GM23338 (cell line): ENCODE data around the gene PHYKPL. TPM values are rescaled to one million over a fixed set of nuclear protein-coding genes. Genes with fewer than 3 reads are reported as not detected.

Source experiments
- ATAC-seq: fragments of 200-7000 bp; cut with Tn5 transposase; 3 replicates; pipeline ENCODE4 v1.9.1; 2020
- DNase-seq: peaks from one replicate; pipeline ENCODE4 v3.0.0-alpha.2; 2015; ENCODE audit warnings: low spot score
- H2AFZ ChIP-seq: fragments of 200-600 bp; sonication (generic); 2 replicates; pipeline ENCODE4 v1.8.0; 2016; ENCODE audit warnings: antibody characterized with exemption, mild to moderate bottlenecking, moderate library complexity
- H3F3A ChIP-seq: fragments of 200-600 bp; sonication (generic); replicated peaks from 2 replicates; pipeline ENCODE4 v1.8.0; 2017; ENCODE audit warnings: antibody characterized with exemption, mixed run types, low read depth
- H3K27ac ChIP-seq: fragments of 200-600 bp; sonication (generic); 2 replicates; pipeline ENCODE4 v1.6.1; 2016; ENCODE audit warnings: low read depth
- H3K27me3 ChIP-seq: fragments of 200-600 bp; sonication (generic); 2 replicates; pipeline ENCODE4 v1.8.0; 2016; ENCODE audit warnings: mild to moderate bottlenecking, mixed run types, moderate library complexity; ENCODE audit not compliant: insufficient read depth
- H3K36me3 ChIP-seq: fragments of 200-600 bp; sonication (generic); 2 replicates; pipeline ENCODE4 v1.8.0; 2016; ENCODE audit warnings: mild to moderate bottlenecking; ENCODE audit not compliant: insufficient read depth
- H3K4me1 ChIP-seq: fragments of 200-600 bp; sonication (generic); 2 replicates; pipeline ENCODE4 v1.8.0; 2016; ENCODE audit warnings: mild to moderate bottlenecking, moderate library complexity; ENCODE audit not compliant: insufficient read depth
- H3K4me2 ChIP-seq: fragments of 200-600 bp; sonication (generic); 2 replicates; pipeline ENCODE4 v1.7.1; 2017; ENCODE audit warnings: mixed run types
- H3K4me3 ChIP-seq: fragments of 200-600 bp; sonication (generic); 2 replicates; pipeline ENCODE4 v1.6.1; 2016; ENCODE audit warnings: mixed run types
- H3K79me2 ChIP-seq: fragments of 200-600 bp; sonication (generic); replicated peaks from 2 replicates; pipeline ENCODE4 v1.8.0; 2017; ENCODE audit warnings: mild to moderate bottlenecking; ENCODE audit not compliant: insufficient read depth
- H3K9me2 ChIP-seq: fragments of 200-600 bp; sonication (generic); 2 replicates; pipeline ENCODE4 v1.8.0; 2017; ENCODE audit not compliant: insufficient read depth
- H4K20me1 ChIP-seq: fragments of 200-600 bp; sonication (generic); replicated peaks from 2 replicates; pipeline ENCODE4 v1.8.0; 2017; ENCODE audit warnings: mild to moderate bottlenecking; ENCODE audit not compliant: insufficient read depth
- H3K27ac Mint-ChIP-seq: 2 replicates; pipeline ENCODE4 v1.8.0; 2020; ENCODE audit warnings: inconsistent platforms, mild to moderate bottlenecking, moderate library complexity, mixed read lengths
- H3K27me3 Mint-ChIP-seq: 3 replicates; pipeline ENCODE4 v1.8.0; 2022; ENCODE audit warnings: low read depth, mild to moderate bottlenecking, moderate library complexity, mixed read lengths, inconsistent platforms; ENCODE audit not compliant: insufficient read depth, poor library complexity
- H3K36me3 Mint-ChIP-seq: 3 replicates; pipeline ENCODE4 v1.8.0; 2021; ENCODE audit warnings: low read depth, mild to moderate bottlenecking, inconsistent platforms, moderate library complexity, mixed read lengths
- H3K4me1 Mint-ChIP-seq: 3 replicates; pipeline ENCODE4 v1.8.0; 2020; ENCODE audit warnings: mild to moderate bottlenecking, inconsistent platforms, mixed read lengths
- H3K4me3 Mint-ChIP-seq: 3 replicates; pipeline ENCODE4 v1.8.0; 2021; ENCODE audit warnings: moderate library complexity, mild to moderate bottlenecking, inconsistent platforms, mixed read lengths
- H3K9me3 Mint-ChIP-seq: 3 replicates; pipeline ENCODE4 v1.8.0; 2020; ENCODE audit warnings: moderate library complexity, mild to moderate bottlenecking, inconsistent platforms, mixed read lengths
- CREB1 ChIP-seq: fragments of 250-450 bp; sonication (Bioruptor Pico); IDR thresholded peaks from 2 replicates; pipeline ENCODE4 v1.5.0; 2020; ENCODE audit warnings: low read depth, mild to moderate bottlenecking, moderate library complexity
- EZH2 ChIP-seq: fragments of 200-600 bp; sonication (generic); IDR thresholded peaks from one replicate; pipeline ENCODE4 v1.8.0; 2017; ENCODE audit warnings: antibody characterized with exemption, mild to moderate bottlenecking, low read depth; ENCODE audit not compliant: unreplicated experiment
- EZH2phosphoT487 ChIP-seq: fragments of 200-600 bp; sonication (generic); IDR thresholded peaks from one replicate; pipeline ENCODE4 v1.8.1; 2018; ENCODE audit warnings: antibody characterized with exemption; ENCODE audit not compliant: unreplicated experiment
- JUNB ChIP-seq: IDR thresholded peaks from one replicate; pipeline ENCODE4 v1.6.1; 2016; ENCODE audit warnings: antibody characterized with exemption; ENCODE audit not compliant: unreplicated experiment
- NANOG ChIP-seq: IDR thresholded peaks from 2 replicates; pipeline ENCODE4 v1.6.1; 2016; ENCODE audit warnings: antibody characterized with exemption, borderline replicate concordance
- STAT1 ChIP-seq: IDR thresholded peaks from one replicate; pipeline ENCODE4 v1.6.1; 2016; ENCODE audit warnings: antibody characterized with exemption; ENCODE audit not compliant: unreplicated experiment
- ZNF114 ChIP-seq: fragments of 250-450 bp; sonication (Bioruptor Pico); IDR thresholded peaks from 2 replicates; pipeline ENCODE4 v1.5.0; 2020; ENCODE audit warnings: mild to moderate bottlenecking, moderate library complexity
- ZNF331 ChIP-seq: fragments of 250-450 bp; sonication (Bioruptor Pico); IDR thresholded peaks from 2 replicates; pipeline ENCODE4 v1.5.0; 2020; ENCODE audit warnings: low read depth, mild to moderate bottlenecking, moderate library complexity
- polyA plus RNA-seq: library from polyadenylated mRNA; unstranded; fragments of >200 nt; fragmentation: Nextera tagmentation; extraction: Ambion mirVana; gene quantifications from 2 replicates; pipeline ENCODE4 v1.2.1, GENCODE V29; 2016
- total RNA-seq: library from RNA; depleted of rRNA; stranded (reverse); fragments of >200 nt; shearing (Covaris generic); gene quantifications from 2 replicates; pipeline ENCODE4 v1.2.3, GENCODE V29; 2014
- TF ChIP-seq, protein P1 (sequence below): IDR thresholded peaks from one replicate; pipeline ENCODE4 v1.6.1; 2018; ENCODE audit warnings: antibody characterized with exemption; ENCODE audit not compliant: unreplicated experiment
- TF ChIP-seq, protein P2 (sequence below): IDR thresholded peaks from 2 replicates; pipeline ENCODE4 v1.6.1; 2016; ENCODE audit warnings: antibody characterized with exemption
- TF ChIP-seq, protein P3 (sequence below), 2 experiments: fragments of 200-600 bp in 1 of 2; sonication (generic) in 1 of 2; conservative IDR thresholded peaks; 2 replicates each; pipeline versions ENCODE4 v1.5.1 to v1.6.1; 2016 to 2017; ENCODE audit warnings: antibody characterized with exemption in 2 of 2, low read depth in 2 of 2, mild to moderate bottlenecking in 2 of 2, moderate library complexity in 1 of 2

The PHYKPL gene
- total and polyA plus RNA-seq, 2 experiments from 2014 or later = 15.9 to 20.8 TPM

DNA sequence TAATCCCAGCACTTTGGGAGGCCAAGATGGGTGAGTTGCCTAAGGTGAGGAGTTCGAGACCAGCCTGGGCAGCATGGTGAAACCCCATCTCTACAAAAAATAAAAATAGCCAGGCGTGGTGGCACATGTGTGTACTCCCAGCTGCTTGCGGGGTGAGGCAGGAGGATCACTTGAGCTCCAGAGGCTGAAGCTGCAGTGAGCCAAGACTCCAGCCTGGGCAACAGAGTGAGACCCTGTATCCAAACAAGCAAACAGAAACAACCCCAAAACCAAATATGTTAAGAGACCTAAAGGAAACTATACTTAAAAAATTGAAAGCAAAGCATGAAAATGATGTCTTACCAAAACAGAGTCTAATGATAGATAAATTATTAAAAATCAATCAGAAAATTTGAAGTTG is 15.8 kb downstream of the PHYKPL start:
- Histone ChIP-seq H3K27me3 (no peaks in the 10 kb centered on the region), H3K4me2 (no peak overlapping the region), H3K36me3 (peaks cover 23% of the 10 kb centered on the region), H2AFZ (no peak overlapping the region), H3K27ac (no peak overlapping the region), H3K9me2 (no peaks in the 10 kb centered on the region), H3K4me3 (no peak overlapping the region), H3K79me2 (no peaks in the 10 kb centered on the region), H3K4me1 (peaks cover 7% of the 10 kb centered on the region; the same call in 1 of the 2 replicates), H3F3A (peaks cover 39% of the 10 kb centered on the region), H4K20me1 (peaks cover 15% of the 10 kb centered on the region)
- no peaks in the 10 kb centered on the region for H3K9me3 Mint-ChIP-seq
- peaks cover 19% of the 10 kb centered on the region for H3K4me1 Mint-ChIP-seq
- peaks cover 84% of the 10 kb centered on the region for H3K36me3 Mint-ChIP-seq
- no peak overlapping the region for H3K27ac Mint-ChIP-seq
- TF ChIP-seq ZNF331 (CRISPR knock-in tag) = no peak
- no peak for TF ChIP-seq NANOG
- TF ChIP-seq EZH2phosphoT487 = no peak
- no peak for TF ChIP-seq ZNF114 (CRISPR knock-in tag)
- no peak for TF ChIP-seq STAT1
- no peak for TF ChIP-seq JUNB
- no peak for TF ChIP-seq EZH2
- TF ChIP-seq, protein P1, sequence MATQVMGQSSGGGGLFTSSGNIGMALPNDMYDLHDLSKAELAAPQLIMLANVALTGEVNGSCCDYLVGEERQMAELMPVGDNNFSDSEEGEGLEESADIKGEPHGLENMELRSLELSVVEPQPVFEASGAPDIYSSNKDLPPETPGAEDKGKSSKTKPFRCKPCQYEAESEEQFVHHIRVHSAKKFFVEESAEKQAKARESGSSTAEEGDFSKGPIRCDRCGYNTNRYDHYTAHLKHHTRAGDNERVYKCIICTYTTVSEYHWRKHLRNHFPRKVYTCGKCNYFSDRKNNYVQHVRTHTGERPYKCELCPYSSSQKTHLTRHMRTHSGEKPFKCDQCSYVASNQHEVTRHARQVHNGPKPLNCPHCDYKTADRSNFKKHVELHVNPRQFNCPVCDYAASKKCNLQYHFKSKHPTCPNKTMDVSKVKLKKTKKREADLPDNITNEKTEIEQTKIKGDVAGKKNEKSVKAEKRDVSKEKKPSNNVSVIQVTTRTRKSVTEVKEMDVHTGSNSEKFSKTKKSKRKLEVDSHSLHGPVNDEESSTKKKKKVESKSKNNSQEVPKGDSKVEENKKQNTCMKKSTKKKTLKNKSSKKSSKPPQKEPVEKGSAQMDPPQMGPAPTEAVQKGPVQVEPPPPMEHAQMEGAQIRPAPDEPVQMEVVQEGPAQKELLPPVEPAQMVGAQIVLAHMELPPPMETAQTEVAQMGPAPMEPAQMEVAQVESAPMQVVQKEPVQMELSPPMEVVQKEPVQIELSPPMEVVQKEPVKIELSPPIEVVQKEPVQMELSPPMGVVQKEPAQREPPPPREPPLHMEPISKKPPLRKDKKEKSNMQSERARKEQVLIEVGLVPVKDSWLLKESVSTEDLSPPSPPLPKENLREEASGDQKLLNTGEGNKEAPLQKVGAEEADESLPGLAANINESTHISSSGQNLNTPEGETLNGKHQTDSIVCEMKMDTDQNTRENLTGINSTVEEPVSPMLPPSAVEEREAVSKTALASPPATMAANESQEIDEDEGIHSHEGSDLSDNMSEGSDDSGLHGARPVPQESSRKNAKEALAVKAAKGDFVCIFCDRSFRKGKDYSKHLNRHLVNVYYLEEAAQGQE = no peak
- TF ChIP-seq CREB1 (CRISPR knock-in tag) = no peak
- TF ChIP-seq, protein P2, sequence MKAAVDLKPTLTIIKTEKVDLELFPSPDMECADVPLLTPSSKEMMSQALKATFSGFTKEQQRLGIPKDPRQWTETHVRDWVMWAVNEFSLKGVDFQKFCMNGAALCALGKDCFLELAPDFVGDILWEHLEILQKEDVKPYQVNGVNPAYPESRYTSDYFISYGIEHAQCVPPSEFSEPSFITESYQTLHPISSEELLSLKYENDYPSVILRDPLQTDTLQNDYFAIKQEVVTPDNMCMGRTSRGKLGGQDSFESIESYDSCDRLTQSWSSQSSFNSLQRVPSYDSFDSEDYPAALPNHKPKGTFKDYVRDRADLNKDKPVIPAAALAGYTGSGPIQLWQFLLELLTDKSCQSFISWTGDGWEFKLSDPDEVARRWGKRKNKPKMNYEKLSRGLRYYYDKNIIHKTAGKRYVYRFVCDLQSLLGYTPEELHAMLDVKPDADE = no peak
- TF ChIP-seq, protein P3, sequence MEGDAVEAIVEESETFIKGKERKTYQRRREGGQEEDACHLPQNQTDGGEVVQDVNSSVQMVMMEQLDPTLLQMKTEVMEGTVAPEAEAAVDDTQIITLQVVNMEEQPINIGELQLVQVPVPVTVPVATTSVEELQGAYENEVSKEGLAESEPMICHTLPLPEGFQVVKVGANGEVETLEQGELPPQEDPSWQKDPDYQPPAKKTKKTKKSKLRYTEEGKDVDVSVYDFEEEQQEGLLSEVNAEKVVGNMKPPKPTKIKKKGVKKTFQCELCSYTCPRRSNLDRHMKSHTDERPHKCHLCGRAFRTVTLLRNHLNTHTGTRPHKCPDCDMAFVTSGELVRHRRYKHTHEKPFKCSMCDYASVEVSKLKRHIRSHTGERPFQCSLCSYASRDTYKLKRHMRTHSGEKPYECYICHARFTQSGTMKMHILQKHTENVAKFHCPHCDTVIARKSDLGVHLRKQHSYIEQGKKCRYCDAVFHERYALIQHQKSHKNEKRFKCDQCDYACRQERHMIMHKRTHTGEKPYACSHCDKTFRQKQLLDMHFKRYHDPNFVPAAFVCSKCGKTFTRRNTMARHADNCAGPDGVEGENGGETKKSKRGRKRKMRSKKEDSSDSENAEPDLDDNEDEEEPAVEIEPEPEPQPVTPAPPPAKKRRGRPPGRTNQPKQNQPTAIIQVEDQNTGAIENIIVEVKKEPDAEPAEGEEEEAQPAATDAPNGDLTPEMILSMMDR (conservative IDR thresholded peaks at IDR 0.05; ENCODE audit: low read depth in 2 of 2) = no peak
- no peak overlapping the region for H3K4me3 Mint-ChIP-seq
- H3K27me3 Mint-ChIP-seq = peaks cover 20% of the 10 kb centered on the region
- ATAC-seq (no peak), DNase-seq (no peak)
